Heart left ventricle (tissue), 13 donors: ENCODE measurements around the gene ARHGAP26.

ENCODE experiments used
- POLR2A ChIP-seq, 2 donors: fragments of 450-650 bp; IDR thresholded peaks; one replicate each; pipeline ENCODE4 v1.6.1; 2017; ENCODE audit warnings: antibody characterized with exemption in 2 of 2, mild to moderate bottlenecking in 2 of 2, moderate library complexity in 2 of 2
- TF ChIP-seq, protein P1 (sequence below), 12 donors: fragments of 200-600 bp; sonication (generic) in 4 of 12; IDR thresholded peaks; one replicate each; pipeline versions ENCODE4 v1.5.0 to v1.8.0; 2018 to 2022; ENCODE audit warnings: antibody characterized with exemption in 12 of 12, mild to moderate bottlenecking in 5 of 12
- donor health status: ischemic (EF 13 %, LVEDD 7.1; RV severe dilation, severe dysfunction).
- donor health status: DM: no; HTN: yes; CAD: no.
- donor health status: DM: no; HTN: no; CAD: no.
- donor health status: ischemic (EF 25% LVEDD 6.9; RV normal size, moderate dysfunction).
- donor health status: ischemic (EF 25% LVEDD 5.7; RV mildly dilated, moderate dysfunction).
- donor health status: ischemic (EF 35%, LVEDD 5.7; RV mildly dilated, moderate dysfunction).
- donor health status: nonischemic (EF 11% LVEDD 7.7; RV severe dilation, severe dysfunction).
- donor health status: DM: yes; HTN: yes; CAD: no.
- donor health status: PGD.
- donor health status: ischemic (EF 29% LVEDD 5.4; RV normal size, mild dysfunction).
- donor health status: nonischemic (EF 23%, LVEDD 6.1; RV moderate dilation, normal function).

DNA sequence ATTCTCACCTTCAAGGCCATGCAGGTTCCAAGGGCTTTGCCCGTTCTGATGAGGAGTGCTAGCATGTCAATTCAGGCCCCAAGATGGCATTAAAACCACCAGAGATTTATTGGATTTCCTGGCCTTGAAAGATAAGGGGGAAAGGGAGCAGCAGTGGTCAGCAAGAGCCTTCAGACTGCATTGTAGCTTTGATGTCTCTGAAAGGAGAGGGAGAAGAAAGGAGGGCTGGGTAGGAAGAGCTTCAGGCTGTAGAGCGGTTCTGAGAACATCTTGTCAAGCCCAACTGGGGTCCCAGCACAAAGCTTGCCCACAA, 42.5 kb upstream of the ARHGAP26 start:
- TF ChIP-seq, protein P1, sequence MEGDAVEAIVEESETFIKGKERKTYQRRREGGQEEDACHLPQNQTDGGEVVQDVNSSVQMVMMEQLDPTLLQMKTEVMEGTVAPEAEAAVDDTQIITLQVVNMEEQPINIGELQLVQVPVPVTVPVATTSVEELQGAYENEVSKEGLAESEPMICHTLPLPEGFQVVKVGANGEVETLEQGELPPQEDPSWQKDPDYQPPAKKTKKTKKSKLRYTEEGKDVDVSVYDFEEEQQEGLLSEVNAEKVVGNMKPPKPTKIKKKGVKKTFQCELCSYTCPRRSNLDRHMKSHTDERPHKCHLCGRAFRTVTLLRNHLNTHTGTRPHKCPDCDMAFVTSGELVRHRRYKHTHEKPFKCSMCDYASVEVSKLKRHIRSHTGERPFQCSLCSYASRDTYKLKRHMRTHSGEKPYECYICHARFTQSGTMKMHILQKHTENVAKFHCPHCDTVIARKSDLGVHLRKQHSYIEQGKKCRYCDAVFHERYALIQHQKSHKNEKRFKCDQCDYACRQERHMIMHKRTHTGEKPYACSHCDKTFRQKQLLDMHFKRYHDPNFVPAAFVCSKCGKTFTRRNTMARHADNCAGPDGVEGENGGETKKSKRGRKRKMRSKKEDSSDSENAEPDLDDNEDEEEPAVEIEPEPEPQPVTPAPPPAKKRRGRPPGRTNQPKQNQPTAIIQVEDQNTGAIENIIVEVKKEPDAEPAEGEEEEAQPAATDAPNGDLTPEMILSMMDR (IDR thresholded peaks at IDR 0.05): no peak
- TF ChIP-seq POLR2A (IDR thresholded peaks at IDR 0.05): no peak
